Brain pericyte (primary cell): Measurements from ENCODE around the gene BLOC1S6.
"Not testable (repeated sequence)": the region's sequence is repeated elsewhere in the genome, so short reads cannot be mapped to it uniquely, and the experiment has no call there.

ENCODE experiments used
- DNase-seq: peaks from one replicate; pipeline ENCODE4 v3.0.0-alpha.2; 2012; ENCODE audit warnings: low read depth, low spot score

The BLOC1S6 gene

DNA sequence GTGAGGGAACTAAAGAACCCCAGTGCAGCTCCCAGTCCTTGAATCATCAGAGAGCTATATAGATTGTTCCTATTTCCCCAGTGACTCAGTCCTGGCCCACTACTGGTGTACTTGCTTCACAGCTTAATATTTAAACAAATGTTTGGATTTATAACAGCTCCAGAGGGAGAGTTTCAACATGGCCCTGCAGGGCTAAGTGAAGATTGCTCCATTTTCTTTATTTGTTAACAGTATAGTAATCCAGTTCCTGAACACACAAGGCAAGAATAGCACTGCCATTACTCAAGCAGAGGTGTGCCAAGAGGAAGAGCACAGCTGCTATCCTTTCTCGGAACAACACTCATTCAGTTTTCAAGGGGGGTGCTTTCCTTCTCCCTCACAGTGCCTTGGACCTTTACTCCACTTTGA is 54.2 kb downstream of the BLOC1S6 start:
- no peak for DNase-seq

- no peak for DNase-seq
Observed at GRCh38 chr15:45641999-45642932, 55.1 kb downstream of the BLOC1S6 start.

GRCh38 chr15:45644437-45644836 is 57.3 kb downstream of the BLOC1S6 start:
- DNase-seq: no peak

DNA sequence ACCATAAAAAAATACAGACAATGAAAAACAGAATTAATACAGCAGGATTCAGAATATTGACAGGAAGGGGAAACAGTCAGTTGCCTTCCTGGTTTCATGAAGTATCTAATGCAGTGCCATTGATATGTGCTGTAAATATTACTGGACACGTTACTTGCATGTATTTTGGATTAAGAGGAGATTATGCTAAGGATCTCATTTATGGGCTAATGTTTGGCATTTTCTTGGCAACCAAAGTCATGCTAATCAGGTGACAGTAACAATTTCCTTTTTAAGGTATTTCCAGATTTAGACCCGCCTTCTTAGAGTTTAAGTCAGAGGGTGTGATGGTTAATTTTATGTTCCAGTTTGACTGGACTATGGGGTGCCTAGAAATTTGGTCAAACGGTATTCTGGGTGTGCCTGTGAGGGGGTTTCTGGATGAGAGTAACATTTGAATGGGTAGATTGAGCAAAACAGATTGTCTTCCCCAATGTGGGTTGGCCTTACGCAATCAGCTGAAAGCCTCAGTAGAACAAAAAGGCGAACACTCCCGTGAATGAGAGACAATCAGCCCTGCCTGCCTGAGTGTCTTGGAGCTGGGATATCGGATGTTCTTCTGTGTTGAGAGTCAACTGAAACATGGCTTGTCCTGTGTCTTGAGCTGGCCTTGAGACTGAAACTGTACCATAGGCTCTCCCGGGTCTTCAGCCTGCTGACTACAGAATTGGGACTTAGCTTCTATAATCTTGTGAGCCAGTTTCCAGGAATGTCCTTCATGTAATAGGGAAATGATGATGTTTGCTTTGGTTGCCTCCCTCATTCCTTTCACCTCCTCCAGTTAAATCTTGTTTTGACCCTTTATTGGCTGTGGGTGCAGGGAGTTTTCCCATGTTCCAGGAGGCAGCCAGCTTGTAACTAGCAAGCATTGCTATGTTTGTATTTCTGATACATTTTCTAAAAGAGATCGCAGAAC is 58.1 kb downstream of the BLOC1S6 start:
- no peak for DNase-seq

GRCh38 chr15:45646220-45646619 is 59.0 kb downstream of the BLOC1S6 start:
- no peak for DNase-seq

- no peak for DNase-seq
Observed at GRCh38 chr15:45647828-45648227, 60.6 kb downstream of the BLOC1S6 start.

- DNase-seq: no peak
Observed at GRCh38 chr15:45648521-45649200, 61.5 kb downstream of the BLOC1S6 start.

- DNase-seq: not testable (repeated sequence)
Observed at GRCh38 chr15:45650007-45650406, 62.8 kb downstream of the BLOC1S6 start.

GRCh38 chr15:45650889-45651525 is 63.8 kb downstream of the BLOC1S6 start:
- no peak for DNase-seq

DNA sequence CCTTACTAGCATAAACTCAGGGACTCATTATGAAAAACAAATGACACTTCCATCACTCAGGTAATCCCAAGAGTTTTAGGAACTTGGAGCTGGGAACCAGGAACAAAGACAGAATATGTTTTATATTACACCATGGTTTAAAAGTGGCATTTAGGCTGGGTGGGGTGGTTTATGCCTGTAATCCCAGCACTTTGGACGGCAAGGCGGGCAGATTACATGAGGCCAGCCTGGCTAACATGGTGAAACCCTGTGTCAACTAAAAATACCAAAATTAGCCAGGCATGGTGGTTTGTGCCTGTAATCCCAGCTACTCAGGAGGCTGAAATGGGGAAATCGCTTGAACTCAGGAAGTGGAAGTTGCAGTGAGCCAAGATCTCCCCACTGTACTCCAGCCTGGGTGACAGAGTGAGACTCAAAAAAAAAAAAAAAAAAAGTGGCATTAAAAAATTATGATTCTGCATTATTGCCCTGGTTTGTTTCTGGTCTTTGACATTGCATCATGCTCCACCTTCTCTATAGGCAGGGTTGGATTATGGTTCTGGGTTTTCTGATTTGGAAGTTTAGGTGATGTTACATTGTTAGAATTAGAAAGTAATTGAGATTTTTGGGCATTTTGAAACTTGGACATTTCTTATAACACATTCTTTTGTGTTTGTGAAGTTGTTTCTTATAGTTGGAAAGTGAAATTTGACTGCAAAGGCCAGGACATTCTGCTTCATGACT is 66.7 kb downstream of the BLOC1S6 start:
- DNase-seq: no peak

DNA sequence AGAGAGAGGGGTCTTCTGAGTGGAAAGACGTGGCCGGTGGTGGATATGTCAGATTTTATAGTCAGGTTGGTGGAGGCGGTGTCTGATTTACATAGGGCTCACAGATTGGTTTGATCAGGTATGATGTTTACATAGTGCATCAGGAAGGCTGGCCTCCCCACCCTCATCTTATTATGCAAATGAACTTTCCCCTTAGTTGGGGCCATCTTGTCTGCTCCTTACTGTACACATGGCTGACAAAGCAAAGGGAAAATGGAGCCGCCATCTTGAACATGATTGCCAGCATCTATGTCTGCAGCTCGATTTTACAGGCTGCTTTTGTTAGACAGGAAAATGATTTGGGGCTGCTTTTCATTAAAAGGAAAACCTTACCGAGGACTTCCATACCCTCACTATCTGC is 67.6 kb downstream of the BLOC1S6 start:
- no peak for DNase-seq

DNA sequence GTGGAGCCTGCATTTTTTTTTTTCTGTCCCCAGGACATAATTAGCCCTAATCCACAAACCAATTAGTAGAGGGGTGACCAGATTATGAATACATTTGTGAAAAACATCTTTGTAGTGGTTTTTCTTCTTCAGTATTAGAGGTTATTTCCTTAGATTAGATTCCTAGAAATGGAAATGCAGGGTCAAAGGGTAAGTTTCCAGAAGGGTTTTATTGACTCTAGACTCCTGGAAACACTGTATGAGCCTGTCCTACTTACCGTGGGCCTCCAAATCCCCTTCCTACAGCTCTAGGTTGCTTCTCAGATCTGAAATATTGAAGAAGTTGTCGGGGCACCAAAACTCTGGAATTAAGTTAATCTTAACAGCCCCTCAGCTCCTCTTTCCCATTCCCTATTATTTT is 70.1 kb downstream of the BLOC1S6 start:
- no peak for DNase-seq

DNA sequence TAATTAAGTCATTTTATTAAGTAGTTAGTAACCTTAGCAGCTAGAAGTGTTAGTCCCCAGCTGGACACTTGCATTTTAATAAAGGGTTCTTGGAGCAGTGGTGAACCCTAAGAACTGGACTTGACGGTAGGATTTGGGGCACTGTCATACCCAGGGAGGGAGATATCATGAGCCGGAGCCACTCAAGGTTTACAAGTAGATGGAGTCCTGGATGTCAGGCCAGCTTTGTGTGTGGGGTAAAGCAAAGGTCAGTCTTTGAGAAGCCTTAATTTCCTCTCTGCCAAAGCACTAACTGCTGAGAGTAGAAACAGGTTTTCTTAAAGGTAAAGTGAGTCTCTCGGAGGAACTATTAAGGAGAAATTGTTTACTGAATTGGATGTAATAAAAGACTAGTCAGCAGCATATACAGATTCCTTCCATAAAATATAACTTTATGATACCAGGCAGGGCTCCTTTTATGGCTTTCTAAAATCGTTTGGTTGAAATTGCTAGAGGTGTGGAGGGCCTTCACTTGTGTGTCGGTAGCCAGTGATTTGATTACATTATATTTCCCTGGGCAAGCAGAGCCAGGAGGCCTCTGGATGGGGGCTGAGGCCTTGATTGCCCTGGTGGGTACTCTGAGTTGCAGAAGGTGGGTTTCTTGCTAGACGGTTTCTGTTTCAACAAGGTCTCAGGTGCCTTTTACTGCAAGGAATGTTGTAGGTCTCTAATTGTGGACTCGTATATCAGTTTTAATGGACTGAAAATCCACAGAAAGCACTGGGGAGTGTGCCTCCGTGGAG is 70.8 kb downstream of the BLOC1S6 start:
- no peak for DNase-seq
